OCI-LY7 (cell line): ENCODE data around the gene BPIFB4. TPM values are rescaled to one million over a fixed set of nuclear protein-coding genes. Genes with fewer than 3 reads are reported as not detected.

Source experiments
- BruUV-seq: library from RNA; stranded (reverse); fragments of 400-500 nt; replicated peaks from 2 replicates; lab custom pipeline; 2021; lab: Mats Ljungman, UMichigan
- CTCF ChIA-PET: fragments of 300-600 bp; sonication (Branson Sonifier 250); formaldehyde crosslinking; loops from one replicate; lab custom pipeline; 2022; ENCODE audit warnings: antibody characterized with exemption; ENCODE audit not compliant: unreplicated experiment; lab: Charles Lee
- POLR2A ChIA-PET: fragments of 300-600 bp; sonication (Branson Sonifier 250); formaldehyde crosslinking; loops from one replicate; lab custom pipeline; 2022; ENCODE audit warnings: antibody characterized with exemption; lab: Charles Lee
- DNase-seq: peaks from one replicate; pipeline ENCODE4 v3.0.0-alpha.2; 2015; ENCODE audit warnings: low spot score
- H2AFZ ChIP-seq: fragments of 200-600 bp; sonication (generic), shearing (Covaris generic); 2 replicates; pipeline ENCODE4 v1.6.1; 2014; ENCODE audit warnings: mild to moderate bottlenecking, antibody characterized with exemption, low read length, moderate library complexity
- H3K27ac ChIP-seq: fragments of 200-600 bp; sonication (generic); 2 replicates; pipeline ENCODE4 v1.5.1; 2014; ENCODE audit warnings: mixed run types, low read depth, mild to moderate bottlenecking, moderate library complexity, low read length, inconsistent platforms; ENCODE audit not compliant: poor library complexity, severe bottlenecking
- H3K36me3 ChIP-seq: fragments of 200-600 bp; sonication (generic); 2 replicates; pipeline ENCODE4 v1.6.1; 2014; ENCODE audit warnings: mild to moderate bottlenecking, antibody characterized with exemption, low read length, moderate library complexity, mixed read lengths; ENCODE audit not compliant: insufficient read depth
- H3K4me1 ChIP-seq: fragments of 200-600 bp; sonication (generic); 2 replicates; pipeline ENCODE4 v1.5.1; 2014; ENCODE audit warnings: mild to moderate bottlenecking, low read length; ENCODE audit not compliant: insufficient read depth, poor library complexity, severe bottlenecking
- H3K4me2 ChIP-seq: fragments of 200-600 bp; sonication (generic); 2 replicates; pipeline ENCODE4 v1.6.1; 2014; ENCODE audit warnings: mild to moderate bottlenecking, low read length
- H3K4me3 ChIP-seq: fragments of 200-600 bp; sonication (generic); 2 replicates; pipeline ENCODE4 v1.5.1; 2014; ENCODE audit warnings: mild to moderate bottlenecking, low read depth, low read length; ENCODE audit not compliant: poor library complexity, severe bottlenecking
- H3K79me2 ChIP-seq: fragments of 200-600 bp; sonication (generic); 2 replicates; pipeline ENCODE4 v1.6.1; 2016; ENCODE audit warnings: low read depth, mild to moderate bottlenecking, low read length, moderate library complexity, mixed read lengths; ENCODE audit not compliant: insufficient read depth
- H3K9me2 ChIP-seq: fragments of 200-600 bp; sonication (generic); 2 replicates; pipeline ENCODE4 v1.6.1; 2016; ENCODE audit warnings: mild to moderate bottlenecking, low read length, mixed read lengths; ENCODE audit not compliant: insufficient read depth
- H3K9me3 ChIP-seq: fragments of 200-600 bp; sonication (generic); 2 replicates; pipeline ENCODE4 v1.6.1; 2014; ENCODE audit warnings: mild to moderate bottlenecking, mixed run types, low read length, mixed read lengths
- H4K20me1 ChIP-seq: fragments of 200-600 bp; sonication (generic); 2 replicates; pipeline ENCODE4 v1.6.1; 2014; ENCODE audit warnings: mild to moderate bottlenecking, antibody characterized with exemption, low read length, moderate library complexity, mixed read lengths; ENCODE audit not compliant: insufficient read depth
- EZH2phosphoT487 ChIP-seq: fragments of 200-600 bp; sonication (generic); IDR thresholded peaks from 2 replicates; pipeline ENCODE4 v1.6.1; 2018; ENCODE audit warnings: low read depth, borderline replicate concordance, mild to moderate bottlenecking, mixed run types, antibody characterized with exemption, low read length, moderate library complexity, mixed read lengths
- intact Hi-C: fragments of 100-400 bp; cut with micrococcal nuclease; formaldehyde crosslinking; loops from one replicate; pipeline ENCODE4 v1.10.0; 2022; ENCODE audit not compliant: unreplicated experiment
- total RNA-seq, 2 experiments: library from RNA; depleted of rRNA in 1 of 2; stranded (reverse); fragments of >200 nt in 1 of 2; shearing (Covaris generic) in 1 of 2; gene quantifications; 2 replicates each; pipeline ENCODE4 v1.2.3, GENCODE V29; 2014 to 2022
- TF ChIP-seq, protein P1 (sequence below): fragments of 200-600 bp; sonication (generic); conservative IDR thresholded peaks from 2 replicates; pipeline ENCODE4 v1.5.1; 2014; ENCODE audit warnings: mild to moderate bottlenecking, antibody characterized with exemption, low read length, moderate library complexity, mixed read lengths

BPIFB4 gene
- total RNA-seq, 2 experiments from 2014 or later = not detected

DNA sequence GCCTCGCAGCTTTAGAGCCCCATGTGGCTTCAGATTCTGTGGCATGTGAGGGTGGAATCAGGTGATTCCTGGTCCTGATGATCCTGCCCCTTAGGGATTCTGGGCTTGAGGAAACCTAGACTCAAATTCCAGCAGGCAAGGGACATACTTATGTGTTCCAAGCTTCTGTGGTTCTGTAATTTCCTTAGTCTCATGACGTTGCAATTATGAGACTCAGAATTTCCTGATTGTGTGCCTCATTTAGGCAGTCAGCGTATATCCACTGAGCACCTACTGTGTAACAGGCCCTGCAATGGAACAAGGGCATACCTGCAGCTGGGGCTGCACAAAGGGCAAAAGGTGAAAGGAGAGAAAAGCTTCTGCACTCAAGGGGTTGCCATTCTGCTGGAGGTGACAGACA, 11.6 kb upstream of the BPIFB4 start:
- Histone ChIP-seq H3K4me3 (no peak overlapping the region), H4K20me1 (no peaks in the 10 kb centered on the region), H3K9me2 (no peaks in the 10 kb centered on the region), H3K9me3 (no peaks in the 10 kb centered on the region), H3K79me2 (no peaks in the 10 kb centered on the region), H3K4me2 (no peak overlapping the region), H2AFZ (no peak overlapping the region), H3K27ac (no peak overlapping the region), H3K36me3 (no peaks in the 10 kb centered on the region), H3K4me1 (no peaks in the 10 kb centered on the region)
- DNase-seq = no peak
- intact Hi-C loops = no loop called here
- ChIA-PET POLR2A (no interaction called here), CTCF (no interaction called here)
- TF ChIP-seq, protein P1, sequence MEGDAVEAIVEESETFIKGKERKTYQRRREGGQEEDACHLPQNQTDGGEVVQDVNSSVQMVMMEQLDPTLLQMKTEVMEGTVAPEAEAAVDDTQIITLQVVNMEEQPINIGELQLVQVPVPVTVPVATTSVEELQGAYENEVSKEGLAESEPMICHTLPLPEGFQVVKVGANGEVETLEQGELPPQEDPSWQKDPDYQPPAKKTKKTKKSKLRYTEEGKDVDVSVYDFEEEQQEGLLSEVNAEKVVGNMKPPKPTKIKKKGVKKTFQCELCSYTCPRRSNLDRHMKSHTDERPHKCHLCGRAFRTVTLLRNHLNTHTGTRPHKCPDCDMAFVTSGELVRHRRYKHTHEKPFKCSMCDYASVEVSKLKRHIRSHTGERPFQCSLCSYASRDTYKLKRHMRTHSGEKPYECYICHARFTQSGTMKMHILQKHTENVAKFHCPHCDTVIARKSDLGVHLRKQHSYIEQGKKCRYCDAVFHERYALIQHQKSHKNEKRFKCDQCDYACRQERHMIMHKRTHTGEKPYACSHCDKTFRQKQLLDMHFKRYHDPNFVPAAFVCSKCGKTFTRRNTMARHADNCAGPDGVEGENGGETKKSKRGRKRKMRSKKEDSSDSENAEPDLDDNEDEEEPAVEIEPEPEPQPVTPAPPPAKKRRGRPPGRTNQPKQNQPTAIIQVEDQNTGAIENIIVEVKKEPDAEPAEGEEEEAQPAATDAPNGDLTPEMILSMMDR = no peak
- TF ChIP-seq EZH2phosphoT487 = no peak
- BruUV-seq = no TSS peak

DNA sequence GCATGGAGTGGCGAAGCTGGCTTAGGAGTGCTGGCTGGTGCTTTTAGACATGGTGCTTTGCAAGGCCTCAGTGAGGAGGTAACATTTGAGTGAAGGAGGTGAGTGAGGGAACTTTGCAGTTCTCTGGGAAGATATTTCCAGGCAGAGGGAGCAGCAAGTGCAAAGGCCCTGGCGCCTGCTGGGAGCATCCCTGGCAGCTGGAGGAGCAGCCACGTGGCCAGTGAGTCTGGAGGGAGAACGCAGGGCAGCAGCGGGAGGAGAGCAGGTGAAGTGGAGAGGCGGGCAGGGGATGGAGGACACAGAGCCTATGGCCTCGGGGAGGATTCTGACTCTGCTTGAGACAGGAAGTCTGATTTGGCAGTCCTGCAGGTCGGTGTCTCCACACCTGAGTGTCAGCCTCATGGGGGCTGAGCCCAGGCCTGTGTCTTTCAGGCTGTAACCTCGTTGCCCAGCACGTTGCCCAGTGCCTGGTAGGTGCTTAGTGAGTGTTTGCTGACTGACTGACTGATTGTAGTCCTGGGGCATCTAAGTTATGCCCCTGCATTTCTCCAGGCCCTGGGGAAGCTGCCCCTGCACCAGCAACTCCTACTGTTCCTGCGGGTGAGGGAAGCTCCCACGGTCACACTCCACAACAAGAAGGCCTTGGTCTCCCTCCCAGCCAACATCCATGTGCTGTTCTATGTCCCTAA, 11.0 kb upstream of the BPIFB4 start:
- Histone ChIP-seq H3K79me2 (no peaks in the 10 kb centered on the region), H3K9me2 (no peaks in the 10 kb centered on the region), H3K36me3 (no peaks in the 10 kb centered on the region), H3K4me2 (no peak overlapping the region), H3K4me1 (no peaks in the 10 kb centered on the region), H3K4me3 (no peak overlapping the region), H3K9me3 (no peaks in the 10 kb centered on the region), H3K27ac (no peak overlapping the region), H4K20me1 (no peaks in the 10 kb centered on the region), H2AFZ (no peak overlapping the region)
- CTCF ChIA-PET = no interaction called here
- POLR2A ChIA-PET = no interaction called here
- TF ChIP-seq, protein P1 = no peak
- TF ChIP-seq EZH2phosphoT487 = no peak
- BruUV-seq = no TSS peak
- DNase-seq = no peak
- intact Hi-C loops = no loop called here

DNA sequence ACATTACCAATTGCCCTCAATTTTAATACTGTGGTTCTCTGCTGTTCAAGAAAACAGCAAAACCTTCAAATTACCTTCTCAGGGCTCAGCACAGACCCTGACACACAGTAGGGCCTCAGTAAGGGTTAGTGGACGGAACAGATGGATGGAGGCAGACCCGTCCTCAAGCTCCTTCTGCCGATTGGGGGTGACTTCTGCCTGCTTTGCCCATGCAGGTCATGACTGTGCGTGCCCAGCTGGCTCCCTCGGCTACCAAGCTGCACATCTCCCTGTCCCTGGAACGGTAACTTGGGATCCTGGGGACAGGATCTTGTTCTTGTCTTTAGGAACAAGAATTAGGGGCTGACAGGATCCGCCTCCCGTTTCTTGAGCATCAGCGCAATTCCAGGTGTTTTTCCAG, 9.8 kb upstream of the BPIFB4 start:
- Histone ChIP-seq H3K4me2 (no peak overlapping the region), H3K9me3 (no peaks in the 10 kb centered on the region), H3K79me2 (no peaks in the 10 kb centered on the region), H3K36me3 (no peaks in the 10 kb centered on the region), H3K4me1 (no peaks in the 10 kb centered on the region), H3K4me3 (no peak overlapping the region), H3K9me2 (no peaks in the 10 kb centered on the region), H4K20me1 (no peaks in the 10 kb centered on the region), H2AFZ (no peak overlapping the region), H3K27ac (no peak overlapping the region)
- no peak for DNase-seq
- POLR2A ChIA-PET = no interaction called here
- no TSS peak for BruUV-seq
- CTCF ChIA-PET = no interaction called here
- TF ChIP-seq, protein P1 = no peak
- TF ChIP-seq EZH2phosphoT487 = no peak
- intact Hi-C loops = no loop called here
